Measurements from ENCODE around the gene ZNG1A. TPM values are rescaled to one million over a fixed set of nuclear protein-coding genes. Genes with fewer than 3 reads are reported as not detected.

The ZNG1A gene
- total and polyA plus RNA-seq, 9 of the 15 experiments (the other 6 are each of a cell fraction or from before 2014, with no cell fraction given): 20.7 to 90.6 (median 41.7) TPM

- Histone ChIP-seq H3K27me3 (ENCODE audit: control insufficient read depth in 2 of 2, insufficient read depth in 2 of 2, low read length in 2 of 2) (no peaks in the 10 kb centered on the region), H3K27ac (ENCODE audit: extremely low read depth, low read depth, low read length) (peak overlapping the region; percentile 42; the same call in 1 of the 3 replicates), H2AFZ (ENCODE audit: low read depth, low read length) (no peak overlapping the region), H3K4me1 (replicated peaks in 1 of 2; ENCODE audit: control insufficient read depth in 2 of 2, insufficient read depth in 2 of 2, low read length in 2 of 2) (peaks cover 10 to 27% of the 10 kb centered on the region in 2 experiments), H3K4me2 (ENCODE audit: insufficient read depth, low read length) (peak overlapping the region; percentile 14; the same call in 1 of the 2 replicates), H3K36me3 (ENCODE audit: control insufficient read depth, insufficient read depth, low read length) (no peaks in the 10 kb centered on the region), H3K4me3 (no peak overlapping the region), H3K9me3 (replicated peaks; ENCODE audit: control insufficient read depth, insufficient read depth, low read depth, low read length) (no peaks in the 10 kb centered on the region), H3K9me1 (ENCODE audit: control insufficient read depth, insufficient read depth, low read length) (no peaks in the 10 kb centered on the region), H3K79me2 (ENCODE audit: control insufficient read depth, insufficient read depth, low read length) (peaks cover 27% of the 10 kb centered on the region), H3K9ac (ENCODE audit: insufficient read depth in 1 of 2, low read depth in 2 of 2, low read length in 2 of 2) (peak overlapping the region in 1 of 2 experiments; percentile 36; a peak in 2 of 4 replicates), H4K20me1 (replicated peaks; ENCODE audit: control insufficient read depth, insufficient read depth, low read length) (no peaks in the 10 kb centered on the region)
- 24% methylated on average over 6 of the region's 6 CpGs for WGBS (ENCODE audit: insufficient coverage, low coverage, missing lambda C conversion rate)
- DNase-seq (ENCODE audit: extremely low read depth in 1 of 4, low spot score in 3 of 4) (no peak), ATAC-seq (peak; percentile 56), FAIRE-seq (peak; percentile 65)
- in situ Hi-C loops (cut with MboI): no loop called here
- intact Hi-C loops (cut with micrococcal nuclease): no loop called here
- CTCF ChIA-PET (ENCODE audit: low intra/inter-chr PET ratio): interaction anchor here (0.8 kb wide), 1 partner anchor 9 kb away, joined by 6 read pairs; no protein-coding TSS in a partner anchor
- POLR2A ChIA-PET: interaction anchor here (1.2 kb wide), 1 partner anchor 52 kb away, joined by 3 read pairs; no protein-coding TSS in a partner anchor
- no TSS peak for BruUV-seq (replicated peaks)
- no peak for TF ChIP-seq RNF2 (IDR thresholded peaks at IDR 0.05)
- peak; percentile 40; the same call in 1 of the 2 replicates for TF ChIP-seq GABPA (tag; conservative IDR thresholded peaks at IDR 0.05; ENCODE audit: low read depth)
- no peak for TF ChIP-seq ZKSCAN3 (CRISPR knock-in tag; IDR thresholded peaks at IDR 0.05)
- no peak for TF ChIP-seq KAT8 (IDR thresholded peaks at IDR 0.05; ENCODE audit: low read depth)
- TF ChIP-seq ZEB2 (IDR thresholded peaks at IDR 0.05): no peak
- TF ChIP-seq TARDBP (IDR thresholded peaks at IDR 0.05): no peak
- no peak for TF ChIP-seq ZNF174 (CRISPR knock-in tag; IDR thresholded peaks at IDR 0.05)
- peak; percentile 35; the same call in 1 of the 2 replicates for TF ChIP-seq ATF7 (IDR thresholded peaks at IDR 0.05)
- TF ChIP-seq PBX2 (CRISPR knock-in tag; IDR thresholded peaks at IDR 0.05; ENCODE audit: low read depth): no peak
- no peak for TF ChIP-seq PBX2 (tag; conservative IDR thresholded peaks at IDR 0.05; ENCODE audit: low read depth)
- TF ChIP-seq MCM7 (IDR thresholded peaks at IDR 0.05): no peak
- TF ChIP-seq ZNF354B (CRISPR knock-in tag; IDR thresholded peaks at IDR 0.05): no peak
- TF ChIP-seq, protein P1, sequence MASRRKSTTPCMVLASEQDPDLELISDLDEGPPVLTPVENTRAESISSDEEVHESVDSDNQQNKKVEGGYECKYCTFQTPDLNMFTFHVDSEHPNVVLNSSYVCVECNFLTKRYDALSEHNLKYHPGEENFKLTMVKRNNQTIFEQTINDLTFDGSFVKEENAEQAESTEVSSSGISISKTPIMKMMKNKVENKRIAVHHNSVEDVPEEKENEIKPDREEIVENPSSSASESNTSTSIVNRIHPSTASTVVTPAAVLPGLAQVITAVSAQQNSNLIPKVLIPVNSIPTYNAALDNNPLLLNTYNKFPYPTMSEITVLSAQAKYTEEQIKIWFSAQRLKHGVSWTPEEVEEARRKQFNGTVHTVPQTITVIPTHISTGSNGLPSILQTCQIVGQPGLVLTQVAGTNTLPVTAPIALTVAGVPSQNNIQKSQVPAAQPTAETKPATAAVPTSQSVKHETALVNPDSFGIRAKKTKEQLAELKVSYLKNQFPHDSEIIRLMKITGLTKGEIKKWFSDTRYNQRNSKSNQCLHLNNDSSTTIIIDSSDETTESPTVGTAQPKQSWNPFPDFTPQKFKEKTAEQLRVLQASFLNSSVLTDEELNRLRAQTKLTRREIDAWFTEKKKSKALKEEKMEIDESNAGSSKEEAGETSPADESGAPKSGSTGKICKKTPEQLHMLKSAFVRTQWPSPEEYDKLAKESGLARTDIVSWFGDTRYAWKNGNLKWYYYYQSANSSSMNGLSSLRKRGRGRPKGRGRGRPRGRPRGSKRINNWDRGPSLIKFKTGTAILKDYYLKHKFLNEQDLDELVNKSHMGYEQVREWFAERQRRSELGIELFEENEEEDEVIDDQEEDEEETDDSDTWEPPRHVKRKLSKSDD (conservative IDR thresholded peaks at IDR 0.05; ENCODE audit: low read length): no peak
- TF ChIP-seq, protein P2, sequence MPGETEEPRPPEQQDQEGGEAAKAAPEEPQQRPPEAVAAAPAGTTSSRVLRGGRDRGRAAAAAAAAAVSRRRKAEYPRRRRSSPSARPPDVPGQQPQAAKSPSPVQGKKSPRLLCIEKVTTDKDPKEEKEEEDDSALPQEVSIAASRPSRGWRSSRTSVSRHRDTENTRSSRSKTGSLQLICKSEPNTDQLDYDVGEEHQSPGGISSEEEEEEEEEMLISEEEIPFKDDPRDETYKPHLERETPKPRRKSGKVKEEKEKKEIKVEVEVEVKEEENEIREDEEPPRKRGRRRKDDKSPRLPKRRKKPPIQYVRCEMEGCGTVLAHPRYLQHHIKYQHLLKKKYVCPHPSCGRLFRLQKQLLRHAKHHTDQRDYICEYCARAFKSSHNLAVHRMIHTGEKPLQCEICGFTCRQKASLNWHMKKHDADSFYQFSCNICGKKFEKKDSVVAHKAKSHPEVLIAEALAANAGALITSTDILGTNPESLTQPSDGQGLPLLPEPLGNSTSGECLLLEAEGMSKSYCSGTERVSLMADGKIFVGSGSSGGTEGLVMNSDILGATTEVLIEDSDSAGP (CRISPR knock-in tag; IDR thresholded peaks at IDR 0.05): no peak
- no peak for TF ChIP-seq ZNF696 (CRISPR knock-in tag; conservative IDR thresholded peaks at IDR 0.05)
- TF ChIP-seq TCF3 (CRISPR knock-in tag; IDR thresholded peaks at IDR 0.05): no peak
- TF ChIP-seq SPI1 (IDR thresholded peaks at IDR 0.05; ENCODE audit: borderline replicate concordance, low read depth, low read length): peak; percentile 41; the same call in 1 of the 2 replicates
Observed at GRCh38 chr9:221989-222776, 43.3 kb upstream of the ZNG1A start.
